Sigmoid colon (tissue), 7 donors: Measurements from ENCODE around the gene C1GALT1. TPM values are rescaled to one million over a fixed set of nuclear protein-coding genes. Genes with fewer than 3 reads are reported as not detected.

Experiments used
- DNase-seq: peaks from one replicate; pipeline ENCODE4 v3.0.0-alpha.2; 2019
- H3K27ac ChIP-seq, 4 donors: fragments of 200-600 bp; sonication (generic); one replicate each; pipeline ENCODE4 v1.5.1; 2016 to 2019; ENCODE audit warnings: mild to moderate bottlenecking in 1 of 4
- H3K27me3 ChIP-seq, 3 donors: fragments of 200-600 bp; sonication (generic); one replicate each; pipeline ENCODE4 v1.5.1; 2019; ENCODE audit warnings: mild to moderate bottlenecking in 1 of 3
- H3K36me3 ChIP-seq, 4 donors: fragments of 200-600 bp; sonication (generic); one replicate each; pipeline ENCODE4 v1.5.1; 2016 to 2019
- H3K4me1 ChIP-seq, 4 donors: fragments of 200-600 bp; sonication (generic); one replicate each; pipeline ENCODE4 v1.5.1; 2017 to 2019
- H3K4me3 ChIP-seq, 4 donors: fragments of 200-600 bp; sonication (generic); one replicate each; pipeline ENCODE4 v1.5.1; 2017 to 2019; ENCODE audit warnings: mild to moderate bottlenecking in 2 of 4, moderate library complexity in 1 of 4
- H3K9me3 ChIP-seq, 4 donors: fragments of 200-600 bp in 3 of 4; sonication (generic) in 3 of 4; one replicate each; pipeline versions ENCODE4 v1.5.1 to v1.6.1; 2013 to 2019
- EP300 ChIP-seq, 4 donors: sonication (generic); formaldehyde crosslinking; IDR thresholded peaks; one replicate each; pipeline ENCODE4 v1.6.1; 2017; ENCODE audit warnings: antibody characterized with exemption in 4 of 4
- POLR2A ChIP-seq, 2 donors: fragments of 450-650 bp; IDR thresholded peaks; one replicate each; pipeline ENCODE4 v1.6.1; 2016; ENCODE audit warnings: antibody characterized with exemption in 2 of 2, mild to moderate bottlenecking in 2 of 2, moderate library complexity in 2 of 2
- POLR2AphosphoS5 ChIP-seq, 4 donors: sonication (generic); formaldehyde crosslinking; IDR thresholded peaks; one replicate each; pipeline ENCODE4 v1.6.1; 2017; ENCODE audit warnings: antibody characterized with exemption in 4 of 4
- WGBS, 2 donors: extraction: QIAGEN DNeasy Blood & Tissue Kit; methylation state at CpG; one replicate each; pipeline ENCODE4 v1.1.7; 2013; 5-methylcytosine and 5-hydroxymethylcytosine counted together
- intact Hi-C: fragments of 100-400 bp; cut with DNase I; formaldehyde crosslinking; loops from one replicate; pipeline ENCODE4 v1.15.1; 2023
- polyA plus RNA-seq, 3 donors: library from polyadenylated mRNA; stranded (reverse); fragments of 200-250 nt; gene quantifications; one replicate each; pipeline ENCODE4 v1.2.3, GENCODE V29; 2013
- total RNA-seq, 4 donors: library from RNA; depleted of rRNA; stranded (reverse); fragments of >200 nt; gene quantifications; one replicate each; pipeline ENCODE4 v1.1.0, GENCODE V29; 2016
- TF ChIP-seq, protein P1 (sequence below), 4 experiments: fragments of 450-650 bp in 3 of 4; fragments of 200-600 bp in 1 of 4; IDR thresholded peaks; one replicate each; pipeline ENCODE4 v1.5.1; 2016 to 2019; ENCODE audit warnings: antibody characterized with exemption in 4 of 4, mild to moderate bottlenecking in 3 of 4, moderate library complexity in 2 of 4
- donor health status: healthy with polysubstance abuse.
- donor health status: Bipolar disorder and iron deficiency.
- donor health status: healthy.

The C1GALT1 gene
- total and polyA plus RNA-seq, 7 donors, result 4.8 to 19.8 (median 11.6) TPM

- H3K9me3 ChIP-seq, result peaks cover 0 to under 1% (median 0%) of the 10 kb centered on the region in 4 donors
- no peak for DNase-seq
- 86 to 93% methylated on average over 3 of the region's 3 CpGs for WGBS, 2 donors
- H3K27me3 ChIP-seq, result no peaks in the 10 kb centered on the region
- no peaks in the 10 kb centered on the region for H3K36me3 ChIP-seq
- intact Hi-C loops, result no loop called here
- TF ChIP-seq POLR2A (IDR thresholded peaks at IDR 0.05), result no peak
- no peak for TF ChIP-seq EP300 (IDR thresholded peaks at IDR 0.05)
- no peak for TF ChIP-seq POLR2AphosphoS5 (IDR thresholded peaks at IDR 0.05)
- TF ChIP-seq, protein P1, sequence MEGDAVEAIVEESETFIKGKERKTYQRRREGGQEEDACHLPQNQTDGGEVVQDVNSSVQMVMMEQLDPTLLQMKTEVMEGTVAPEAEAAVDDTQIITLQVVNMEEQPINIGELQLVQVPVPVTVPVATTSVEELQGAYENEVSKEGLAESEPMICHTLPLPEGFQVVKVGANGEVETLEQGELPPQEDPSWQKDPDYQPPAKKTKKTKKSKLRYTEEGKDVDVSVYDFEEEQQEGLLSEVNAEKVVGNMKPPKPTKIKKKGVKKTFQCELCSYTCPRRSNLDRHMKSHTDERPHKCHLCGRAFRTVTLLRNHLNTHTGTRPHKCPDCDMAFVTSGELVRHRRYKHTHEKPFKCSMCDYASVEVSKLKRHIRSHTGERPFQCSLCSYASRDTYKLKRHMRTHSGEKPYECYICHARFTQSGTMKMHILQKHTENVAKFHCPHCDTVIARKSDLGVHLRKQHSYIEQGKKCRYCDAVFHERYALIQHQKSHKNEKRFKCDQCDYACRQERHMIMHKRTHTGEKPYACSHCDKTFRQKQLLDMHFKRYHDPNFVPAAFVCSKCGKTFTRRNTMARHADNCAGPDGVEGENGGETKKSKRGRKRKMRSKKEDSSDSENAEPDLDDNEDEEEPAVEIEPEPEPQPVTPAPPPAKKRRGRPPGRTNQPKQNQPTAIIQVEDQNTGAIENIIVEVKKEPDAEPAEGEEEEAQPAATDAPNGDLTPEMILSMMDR (IDR thresholded peaks at IDR 0.05), result no peak
- H3K4me1 ChIP-seq, result no peaks in the 10 kb centered on the region
- no peak overlapping the region for H3K27ac ChIP-seq
- H3K4me3 ChIP-seq, result no peak overlapping the region
Measured at GRCh38 chr7:7165372-7165771, 17.0 kb upstream of the C1GALT1 start.

- 24 to 75% methylated on average over 3 of the region's 3 CpGs for WGBS, 2 donors
- intact Hi-C loops, result no loop called here
- H3K27me3 ChIP-seq, result no peaks in the 10 kb centered on the region
Measured at GRCh38 chr7:7166318-7166717, 16.0 kb upstream of the C1GALT1 start.

GRCh38 chr7:7169296-7169695 lies 13.0 kb upstream of the C1GALT1 start:
- Histone ChIP-seq H3K36me3 (no peaks in the 10 kb centered on the region), H3K27me3 (no peaks in the 10 kb centered on the region), H3K4me1 (no peaks in the 10 kb centered on the region), H3K4me3 (no peak overlapping the region), H3K9me3 (peaks cover 0 to 4% (median 0%) of the 10 kb centered on the region in 4 donors), H3K27ac (no peak overlapping the region)
- intact Hi-C loops, result no loop called here
- WGBS, 2 donors, result 93 to 95% methylated on average over 1 of the region's 1 CpG
- no peak for DNase-seq
- TF ChIP-seq, protein P1 (IDR thresholded peaks at IDR 0.05), result no peak
- no peak for TF ChIP-seq POLR2AphosphoS5 (IDR thresholded peaks at IDR 0.05)
- no peak for TF ChIP-seq POLR2A (IDR thresholded peaks at IDR 0.05)
- TF ChIP-seq EP300 (IDR thresholded peaks at IDR 0.05), result no peak

More at GRCh38 chr7:7166318-7166717, 16.0 kb upstream of the C1GALT1 start:
- H3K36me3 ChIP-seq, result no peaks in the 10 kb centered on the region
- H3K4me1 ChIP-seq, result no peaks in the 10 kb centered on the region
- no peak overlapping the region for H3K27ac ChIP-seq
- no peak for TF ChIP-seq POLR2A (IDR thresholded peaks at IDR 0.05)
- TF ChIP-seq EP300 (IDR thresholded peaks at IDR 0.05), result no peak
- no peak for TF ChIP-seq POLR2AphosphoS5 (IDR thresholded peaks at IDR 0.05)
- TF ChIP-seq, protein P1 (IDR thresholded peaks at IDR 0.05), result no peak
- peaks cover 0 to 4% (median 0%) of the 10 kb centered on the region in 4 donors for H3K9me3 ChIP-seq
- no peak overlapping the region for H3K4me3 ChIP-seq
- no peak for DNase-seq

- no peaks in the 10 kb centered on the region for H3K36me3 ChIP-seq
- no peak overlapping the region for H3K4me3 ChIP-seq
- no peak overlapping the region for H3K27ac ChIP-seq
- no peak for DNase-seq
- intact Hi-C loops, result no loop called here
- H3K9me3 ChIP-seq, result peaks cover 0 to 4% (median 0%) of the 10 kb centered on the region in 4 donors
- H3K4me1 ChIP-seq, result no peaks in the 10 kb centered on the region
- H3K27me3 ChIP-seq, result no peaks in the 10 kb centered on the region
- no peak for TF ChIP-seq POLR2A (IDR thresholded peaks at IDR 0.05)
- TF ChIP-seq POLR2AphosphoS5 (IDR thresholded peaks at IDR 0.05), result no peak
- TF ChIP-seq, protein P1 (IDR thresholded peaks at IDR 0.05), result no peak
- no peak for TF ChIP-seq EP300 (IDR thresholded peaks at IDR 0.05)
- WGBS, 2 donors, result 88 to 91% methylated on average over 6 of the region's 6 CpGs
Measured at GRCh38 chr7:7173956-7174632, 8.2 kb upstream of the C1GALT1 start.
